Muscle of arm (tissue), 12 donors: ENCODE data around the gene WDR1. TPM values are rescaled to one million over a fixed set of nuclear protein-coding genes. Genes with fewer than 3 reads are reported as not detected.
"Not testable (repeated sequence)": the region's sequence is repeated elsewhere in the genome, so short reads cannot be mapped to it uniquely, and the experiment has no call there.

Source experiments
- DNase-seq: peaks from one replicate; pipeline ENCODE4 v3.0.0-alpha.2; 2013
- polyA plus RNA-seq, 12 donors: library from polyadenylated mRNA; unstranded; fragments of 120-200 nt; gene quantifications; one replicate each; pipeline ENCODE4 v1.2.1, GENCODE V29; 2013; ENCODE audit not compliant: insufficient read length in 12 of 12

The WDR1 gene
- polyA plus RNA-seq, 12 donors, result 141 to 195 (median 165) TPM; not detected in 1

DNA sequence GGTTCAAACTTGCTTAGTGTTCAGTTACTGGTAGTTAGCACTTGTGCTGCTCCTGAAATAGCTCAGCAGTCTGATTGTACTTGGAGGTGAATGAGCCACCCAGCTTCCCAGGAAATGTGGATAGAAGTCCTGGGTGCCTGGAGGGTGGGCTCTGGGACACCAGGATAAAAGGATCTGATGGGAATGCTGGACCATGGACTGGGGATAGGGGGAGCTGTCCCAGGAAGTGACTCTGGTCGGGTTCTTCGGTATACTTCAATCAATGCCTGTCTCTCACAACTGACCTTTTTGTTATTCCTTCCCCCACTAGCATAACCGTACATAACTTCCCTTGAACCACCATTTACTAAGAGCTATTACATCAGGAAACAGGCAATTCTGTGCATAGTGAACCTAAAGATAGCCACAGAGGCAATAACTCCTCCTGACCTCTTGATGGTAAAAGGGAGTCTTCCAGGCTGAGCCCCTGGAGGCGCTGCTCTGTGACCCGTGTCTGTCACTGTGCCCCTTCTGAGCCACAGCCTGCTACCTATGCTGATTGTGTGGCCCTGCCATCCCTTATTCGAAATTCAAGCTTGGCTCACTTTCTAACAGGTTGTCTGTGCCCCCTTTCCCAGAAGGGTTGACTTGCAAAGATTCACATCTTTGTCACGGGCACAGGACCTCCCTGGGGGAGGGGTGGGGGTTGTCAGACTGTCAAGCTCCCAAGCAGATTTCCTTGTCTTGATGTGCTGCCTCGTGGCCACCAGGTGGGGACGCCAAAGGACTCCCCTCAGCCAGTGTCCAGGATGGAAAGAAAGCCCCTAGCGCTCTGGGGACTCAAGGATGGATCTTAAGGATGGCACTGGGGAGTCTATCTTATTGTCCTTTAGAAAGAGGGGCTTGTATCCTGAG lies 24.5 kb upstream of the WDR1 start:
- no peak for DNase-seq

DNA sequence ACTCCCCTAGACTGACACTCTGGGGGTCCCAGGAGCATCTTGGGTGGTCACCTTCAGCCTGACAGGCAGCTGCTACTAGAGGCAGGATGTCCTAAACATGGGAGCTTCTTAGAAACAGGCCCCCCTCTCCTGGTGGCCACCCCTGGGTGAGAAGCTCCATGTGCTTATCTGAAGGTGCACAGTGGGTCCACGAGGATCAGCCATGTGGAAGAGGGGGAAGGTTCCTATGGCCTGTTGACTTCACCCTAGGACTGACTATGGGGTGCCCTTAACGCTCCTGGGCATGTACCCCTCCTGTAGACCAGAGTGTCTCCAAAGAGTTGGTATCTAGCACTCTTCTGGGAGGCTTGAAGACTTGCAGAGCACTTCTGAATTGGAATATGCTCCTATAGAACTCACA lies 22.9 kb upstream of the WDR1 start:
- no peak for DNase-seq

DNA sequence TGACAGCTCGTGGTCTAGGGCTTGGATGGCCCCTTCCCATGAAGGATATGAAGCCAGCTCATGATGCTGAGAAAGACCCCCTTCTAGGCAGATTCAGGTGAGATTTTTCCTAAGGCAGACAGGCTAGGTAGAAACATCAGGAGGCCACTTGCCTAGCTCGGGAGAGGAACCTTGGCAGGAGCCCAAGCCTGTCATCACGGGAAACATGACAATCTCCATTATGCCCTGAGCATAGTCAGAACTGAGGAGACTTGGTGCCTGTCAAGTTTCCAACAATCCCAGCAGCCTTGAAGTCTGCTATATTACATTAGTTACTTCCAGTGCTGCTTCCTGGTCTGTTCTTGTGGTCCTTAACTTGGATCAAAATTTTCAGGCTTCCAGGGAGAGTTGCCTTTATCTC lies 18.7 kb upstream of the WDR1 start:
- no peak for DNase-seq

DNA sequence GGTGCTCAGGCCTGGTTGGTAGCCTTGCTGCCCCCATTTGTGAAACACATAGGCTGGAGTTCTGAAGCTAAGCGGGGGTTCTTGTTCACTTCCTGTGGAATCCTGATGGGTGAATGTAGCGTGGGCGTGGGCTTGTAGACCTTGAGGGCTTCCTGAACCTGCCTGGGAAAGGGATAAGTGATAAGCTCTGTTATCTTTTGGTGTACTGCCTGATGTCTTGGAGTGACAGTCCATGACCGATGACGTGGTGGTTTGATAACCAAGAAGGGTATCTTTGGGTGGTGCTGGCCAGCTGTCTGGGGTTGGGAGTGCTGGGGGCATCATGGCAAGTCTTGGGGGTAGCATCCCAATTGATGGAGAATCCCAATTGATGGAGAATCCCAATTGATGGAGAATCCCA lies 17.5 kb upstream of the WDR1 start:
- no peak for DNase-seq

DNA sequence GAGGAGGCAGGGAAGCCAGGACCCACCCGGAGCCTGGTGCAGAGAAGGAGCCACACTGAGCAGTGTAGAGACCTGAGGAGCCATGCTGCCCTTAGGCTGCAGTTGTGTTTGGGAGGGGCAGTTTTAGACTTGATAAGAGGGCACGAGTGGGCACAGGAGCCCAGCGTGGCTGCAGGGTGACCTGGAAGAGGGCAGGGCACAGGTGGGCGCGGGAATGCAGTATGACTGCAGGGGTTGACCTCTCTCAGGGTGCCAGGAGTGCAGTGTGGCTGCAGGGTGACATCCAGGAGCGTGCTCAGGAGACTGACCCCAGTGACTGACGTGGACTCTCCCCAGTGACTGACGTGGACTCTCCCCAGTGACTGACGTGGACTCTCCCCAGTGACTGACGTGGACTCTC lies 14.6 kb upstream of the WDR1 start:
- DNase-seq, result no peak

DNA sequence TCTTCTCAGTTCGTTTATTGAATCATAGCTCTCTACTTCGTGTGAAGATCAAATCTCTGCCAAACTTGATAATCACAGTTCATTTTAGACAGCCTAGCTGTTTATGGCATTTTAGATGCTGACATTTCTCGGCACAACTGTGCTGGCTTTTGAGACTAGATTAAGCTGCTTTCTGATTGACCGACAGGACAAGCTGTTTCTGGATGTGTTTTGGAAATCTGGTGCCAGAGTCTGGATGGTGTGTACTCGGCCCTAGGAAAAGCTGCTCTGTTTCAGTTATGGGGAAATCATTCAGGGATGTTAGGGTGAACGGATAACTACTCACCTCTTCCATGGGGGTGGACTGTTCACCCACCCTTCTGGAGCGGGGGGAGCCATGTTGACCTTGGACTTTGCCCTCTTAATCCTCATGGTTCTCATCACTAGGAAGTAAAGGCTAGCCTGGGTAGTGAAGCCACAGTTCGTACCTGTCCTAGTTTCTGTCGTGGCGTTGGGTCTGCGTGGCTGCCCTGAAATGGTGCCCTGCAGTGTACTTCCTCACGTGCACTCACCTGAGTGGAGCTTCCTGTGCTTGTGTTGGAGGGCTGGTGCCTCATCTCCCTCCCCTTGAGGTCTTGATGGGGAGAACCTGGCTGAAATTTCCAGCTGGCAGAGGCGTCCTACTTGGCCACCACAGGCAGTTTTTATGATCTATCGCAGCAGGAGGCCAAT lies 13.7 kb upstream of the WDR1 start:
- no peak for DNase-seq

DNA sequence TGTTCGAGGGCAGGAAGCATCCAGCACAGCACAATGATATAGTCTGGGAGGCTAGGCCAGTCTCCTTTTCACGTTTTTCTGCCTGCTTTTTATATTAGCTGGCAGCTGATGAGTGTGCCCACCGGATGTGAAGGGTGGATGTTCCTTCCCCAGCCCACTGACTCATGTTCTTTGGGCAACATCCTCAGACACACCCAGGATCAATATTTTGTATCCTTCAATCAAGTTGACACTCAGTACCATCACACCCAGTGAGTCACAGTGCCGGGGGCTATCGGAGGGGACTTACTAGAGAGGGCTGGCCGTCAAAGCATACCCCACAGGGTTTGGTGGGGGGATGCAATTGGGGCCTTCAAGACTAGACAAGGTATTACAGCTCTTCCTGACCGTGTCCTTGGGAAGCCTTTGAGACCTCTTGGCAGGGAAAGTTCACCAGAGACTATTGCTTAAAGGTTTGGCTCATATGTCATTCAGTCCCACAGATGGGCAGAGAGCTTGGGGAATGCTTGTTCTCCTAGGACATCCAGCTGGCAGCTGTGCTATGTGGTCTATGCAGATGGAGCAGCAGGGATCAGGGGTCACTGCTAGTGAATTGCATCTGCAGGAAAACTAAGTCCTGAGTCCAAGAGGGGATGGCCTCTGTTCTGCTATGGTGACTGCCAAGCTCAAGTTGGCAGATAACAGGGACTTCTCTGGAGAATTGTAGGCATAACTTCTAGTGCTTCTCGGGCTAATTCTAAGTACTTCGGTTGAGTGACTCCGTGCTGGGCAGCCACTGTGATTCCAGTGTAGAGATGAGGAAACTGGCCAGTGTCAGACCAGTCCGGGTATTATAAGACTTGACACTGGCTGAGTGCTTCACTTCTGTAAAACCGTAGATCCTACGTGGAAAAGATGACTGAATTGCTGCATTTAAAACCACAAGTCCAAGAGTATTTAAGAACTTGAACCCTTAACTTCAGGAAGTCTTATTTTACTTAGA lies 12.9 kb upstream of the WDR1 start:
- DNase-seq, result no peak

DNA sequence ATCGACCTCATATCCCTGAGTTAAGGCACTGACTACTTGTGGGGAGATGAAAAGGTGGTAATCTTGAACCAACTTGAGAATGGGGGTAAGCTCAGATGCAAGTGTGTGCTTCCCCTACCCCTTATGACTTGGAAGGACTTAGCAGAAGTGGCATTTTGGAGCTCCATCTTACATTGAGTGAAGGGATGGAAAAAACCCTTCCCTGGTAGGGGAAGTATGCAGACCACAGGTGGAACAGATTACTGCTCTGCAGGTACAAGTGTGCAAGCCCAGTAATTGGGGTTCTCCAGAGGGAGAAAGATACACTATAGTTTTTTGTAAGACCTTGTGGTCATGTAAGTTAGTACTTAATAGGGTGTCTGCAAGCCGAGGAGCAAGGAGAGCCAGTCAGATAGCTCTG lies 12.2 kb upstream of the WDR1 start:
- no peak for DNase-seq

DNA sequence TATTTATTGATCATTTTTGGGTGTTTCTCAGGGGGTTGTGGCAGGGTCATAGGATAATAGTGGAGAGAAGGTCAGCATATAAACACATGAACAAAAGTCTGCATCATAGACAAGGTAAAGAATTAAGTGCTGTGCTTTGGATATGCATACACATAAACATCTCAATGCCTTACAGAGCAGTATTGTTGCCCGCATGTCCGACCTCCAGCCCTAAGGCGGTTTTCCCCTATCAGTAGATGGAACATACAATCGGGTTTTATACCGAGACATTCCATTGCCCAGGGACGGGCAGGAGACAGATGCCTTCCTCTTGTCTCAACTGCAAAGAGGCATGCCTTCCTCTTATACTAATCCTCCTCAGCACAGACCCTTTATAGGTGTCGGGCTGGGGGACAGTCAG lies 10.9 kb upstream of the WDR1 start:
- not testable (repeated sequence) for DNase-seq

DNA sequence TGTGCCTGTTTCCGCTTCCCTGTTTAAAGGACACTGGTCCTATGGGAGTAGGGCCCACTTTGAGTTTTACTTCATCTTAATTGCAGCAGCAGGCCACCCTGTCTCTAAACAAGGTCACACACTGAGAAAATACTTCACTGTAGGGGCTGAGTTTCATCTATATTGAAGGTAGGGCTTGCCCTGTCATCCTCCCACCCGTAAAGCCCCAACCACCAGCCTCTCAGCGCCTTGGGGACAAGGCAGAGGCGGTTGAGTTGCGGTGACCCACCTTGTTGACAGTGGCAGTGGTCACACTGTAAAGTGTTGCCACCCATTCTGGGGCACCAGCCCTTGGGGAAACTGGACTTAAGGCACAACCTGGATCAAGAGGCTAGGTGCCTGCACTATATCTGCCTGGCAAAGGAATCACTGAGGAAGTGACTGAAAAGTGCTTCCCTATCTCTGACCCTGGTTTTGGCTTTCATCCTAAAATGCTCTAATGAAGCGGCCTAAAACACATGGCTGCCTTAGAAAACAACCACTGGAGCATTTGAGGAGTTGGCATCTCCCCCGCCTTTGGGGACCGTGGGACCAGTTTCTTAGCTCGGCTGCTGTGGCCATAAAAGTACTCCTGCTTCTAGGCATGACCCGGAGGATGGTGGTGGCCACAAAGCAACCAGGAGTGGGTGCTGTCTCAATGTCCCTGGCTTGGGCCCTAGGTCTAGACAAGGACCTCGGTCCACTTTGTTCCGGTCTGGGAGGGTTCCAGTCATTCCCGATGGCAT lies 7.8 kb upstream of the WDR1 start:
- DNase-seq, result no peak

DNA sequence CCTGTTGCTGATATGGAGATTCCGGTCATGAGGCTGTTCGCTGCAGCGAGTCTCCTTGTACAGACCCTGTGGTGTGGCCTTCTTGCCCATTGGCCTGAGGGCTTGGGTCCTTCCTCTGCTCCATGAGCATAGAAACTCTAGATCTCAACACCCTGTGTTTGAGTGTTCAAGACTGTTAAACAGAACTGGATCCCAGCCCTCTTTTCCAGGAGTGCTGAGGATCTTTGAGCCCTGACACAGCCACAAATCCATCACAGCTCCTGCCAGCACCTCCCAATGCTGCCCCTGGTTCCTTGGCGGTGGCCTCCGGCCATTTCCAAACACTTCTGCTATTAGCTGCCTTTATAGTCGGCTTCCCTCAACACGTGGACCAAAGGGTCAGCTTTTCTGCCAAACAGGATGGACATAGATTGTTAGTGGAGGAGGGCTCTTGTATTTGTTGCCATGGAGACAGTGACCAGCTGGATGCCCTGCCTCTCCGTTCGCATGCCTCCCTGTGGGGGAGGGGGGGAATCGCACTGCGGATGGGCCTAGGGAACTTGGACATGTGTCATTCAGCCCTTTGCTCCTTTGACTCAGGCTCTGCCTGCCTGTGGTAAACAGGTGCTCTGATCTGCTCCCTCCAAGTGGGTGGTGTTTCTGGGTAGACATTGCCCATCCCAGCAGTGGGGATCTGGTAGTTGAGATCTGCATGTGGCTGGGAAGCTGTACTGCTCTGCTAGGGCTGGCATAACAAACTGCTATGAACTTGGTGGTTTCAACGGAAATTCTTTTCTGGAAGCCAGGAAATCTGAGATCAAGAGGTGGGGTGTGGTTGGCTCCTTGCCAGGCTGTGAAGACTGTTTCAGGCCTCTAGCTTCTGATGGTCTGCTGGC lies 6.9 kb upstream of the WDR1 start:
- no peak for DNase-seq

DNA sequence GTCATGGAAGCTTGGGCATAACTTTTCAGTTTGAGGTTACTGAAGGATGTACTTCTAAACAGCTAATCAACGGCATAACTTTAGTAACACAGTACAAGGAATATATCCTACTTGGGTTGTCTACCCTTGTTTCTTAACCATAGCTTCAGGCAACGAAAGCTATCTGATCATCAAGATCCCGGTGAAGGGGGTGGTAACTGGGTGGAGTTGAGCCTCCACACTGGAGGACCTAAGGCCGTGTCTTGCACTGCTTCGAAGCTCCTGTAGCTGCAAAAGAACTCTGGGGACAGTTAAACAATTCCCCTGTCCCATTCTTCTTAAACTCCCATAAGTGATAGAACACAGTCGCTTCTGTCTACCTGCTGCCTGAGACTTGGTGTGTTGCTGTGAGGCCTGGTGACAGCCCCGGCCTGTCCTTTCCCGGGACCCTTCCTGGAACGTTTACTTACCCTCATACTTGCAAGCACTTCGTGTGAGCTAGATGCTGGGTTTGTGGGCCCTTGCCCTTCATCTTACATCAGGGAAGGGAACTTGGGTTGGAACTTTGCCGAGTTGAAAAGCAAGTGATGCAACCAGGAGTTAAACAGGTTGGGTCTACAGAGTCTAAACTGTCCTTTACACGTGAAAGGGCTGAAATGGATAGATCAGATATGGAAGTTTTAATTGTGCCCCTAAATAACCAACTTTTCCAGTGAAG lies 5.8 kb upstream of the WDR1 start:
- no peak for DNase-seq

DNA sequence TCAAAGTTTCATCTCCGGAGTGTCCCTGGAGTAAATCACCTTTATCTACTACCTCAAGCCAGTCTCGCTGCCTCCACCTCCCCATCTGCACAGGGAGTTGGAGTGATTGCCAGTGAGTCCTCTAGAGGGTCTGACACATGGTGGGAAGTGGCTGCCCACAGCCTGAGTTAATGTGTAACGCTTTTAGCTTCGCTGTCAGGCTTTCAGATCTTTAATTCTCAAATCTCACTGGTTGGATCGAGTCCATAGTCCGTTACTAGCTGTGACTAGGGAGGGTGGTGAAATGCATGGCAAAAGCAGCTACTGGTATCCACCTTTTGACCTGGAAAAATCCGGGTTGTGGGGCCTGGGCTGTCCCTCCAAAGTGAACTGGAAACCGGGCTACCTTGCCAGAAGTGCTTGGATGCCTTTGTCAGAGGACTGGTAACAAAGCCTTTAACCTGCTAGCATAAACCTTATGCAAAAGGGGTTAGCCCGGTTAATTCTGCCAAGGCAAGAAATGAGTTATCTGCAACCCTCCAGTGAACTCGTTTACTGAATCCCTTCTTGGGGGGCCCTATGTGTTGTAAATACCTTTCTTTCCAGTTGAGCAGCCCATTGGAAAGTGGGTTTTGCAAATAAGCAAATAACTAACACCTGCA lies 5.1 kb upstream of the WDR1 start:
- DNase-seq, result no peak

DNA sequence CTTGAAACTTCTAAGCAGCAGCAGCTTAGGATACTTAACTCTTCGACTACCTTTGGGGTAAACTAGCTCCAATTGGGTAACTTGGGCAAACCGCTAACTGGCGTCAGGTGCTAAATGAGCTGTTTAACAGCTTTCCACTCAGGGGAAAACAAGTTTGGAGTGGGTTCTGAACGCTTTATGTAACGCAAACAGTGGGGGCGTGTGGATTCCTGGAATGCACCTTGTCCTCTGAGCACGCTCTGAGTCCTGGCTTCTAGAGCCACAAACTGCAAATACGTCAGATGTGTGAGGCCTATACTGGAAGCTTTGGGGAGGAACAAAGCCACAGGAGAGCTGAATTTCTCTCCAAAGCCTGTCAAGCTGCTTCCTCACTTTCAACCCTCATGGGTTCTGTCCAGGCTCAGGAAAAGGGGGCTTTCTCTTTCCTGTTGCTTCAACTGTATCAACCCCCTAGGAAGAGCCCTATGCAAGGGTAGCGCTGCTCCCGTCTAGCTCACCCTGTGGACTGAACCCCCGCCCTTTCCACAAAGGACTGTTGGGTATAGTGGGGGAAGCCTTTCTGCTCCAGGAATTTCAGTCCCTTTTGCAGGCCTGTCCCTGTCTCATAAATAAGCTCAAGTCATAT lies 4.5 kb upstream of the WDR1 start:
- DNase-seq, result no peak

DNA sequence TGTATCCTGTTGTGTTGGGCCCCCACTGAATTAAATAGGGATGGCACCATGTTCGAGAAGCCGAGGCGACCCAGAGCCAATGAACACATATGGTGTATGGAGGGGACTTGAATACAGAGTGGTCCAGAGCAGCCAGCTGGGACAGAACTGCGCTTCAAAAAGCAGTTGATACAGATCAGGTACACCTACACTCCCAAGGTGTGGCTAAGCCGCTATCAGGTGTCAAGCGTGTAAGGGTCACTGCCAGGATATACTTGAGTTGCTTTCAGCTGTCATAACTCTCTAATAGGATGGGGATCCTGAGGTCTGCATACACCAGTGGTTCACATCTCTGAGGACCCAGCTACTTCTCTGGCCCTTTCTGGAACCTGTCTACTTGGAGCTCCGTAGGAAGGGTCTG lies 3.2 kb upstream of the WDR1 start:
- no peak for DNase-seq

DNA sequence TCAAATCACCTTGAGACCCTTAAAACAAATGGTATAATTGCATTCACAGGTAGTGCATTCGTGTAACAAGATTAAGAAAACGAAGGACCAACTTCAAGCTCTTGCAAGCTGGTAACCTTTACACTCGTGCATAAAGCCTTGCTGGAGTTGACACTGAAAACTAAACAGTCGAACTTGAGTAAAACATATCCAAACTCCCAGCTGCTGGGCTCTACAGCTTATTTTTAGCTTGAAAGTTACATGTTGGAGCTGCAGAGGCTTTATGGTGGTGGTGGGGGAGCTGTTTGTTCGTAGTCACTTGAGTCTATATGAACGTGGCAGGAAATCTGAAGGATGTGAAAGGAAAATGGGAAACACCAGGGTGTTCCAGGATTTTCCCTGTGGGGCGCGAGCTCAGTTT lies 2.7 kb upstream of the WDR1 start:
- DNase-seq, result no peak

DNA sequence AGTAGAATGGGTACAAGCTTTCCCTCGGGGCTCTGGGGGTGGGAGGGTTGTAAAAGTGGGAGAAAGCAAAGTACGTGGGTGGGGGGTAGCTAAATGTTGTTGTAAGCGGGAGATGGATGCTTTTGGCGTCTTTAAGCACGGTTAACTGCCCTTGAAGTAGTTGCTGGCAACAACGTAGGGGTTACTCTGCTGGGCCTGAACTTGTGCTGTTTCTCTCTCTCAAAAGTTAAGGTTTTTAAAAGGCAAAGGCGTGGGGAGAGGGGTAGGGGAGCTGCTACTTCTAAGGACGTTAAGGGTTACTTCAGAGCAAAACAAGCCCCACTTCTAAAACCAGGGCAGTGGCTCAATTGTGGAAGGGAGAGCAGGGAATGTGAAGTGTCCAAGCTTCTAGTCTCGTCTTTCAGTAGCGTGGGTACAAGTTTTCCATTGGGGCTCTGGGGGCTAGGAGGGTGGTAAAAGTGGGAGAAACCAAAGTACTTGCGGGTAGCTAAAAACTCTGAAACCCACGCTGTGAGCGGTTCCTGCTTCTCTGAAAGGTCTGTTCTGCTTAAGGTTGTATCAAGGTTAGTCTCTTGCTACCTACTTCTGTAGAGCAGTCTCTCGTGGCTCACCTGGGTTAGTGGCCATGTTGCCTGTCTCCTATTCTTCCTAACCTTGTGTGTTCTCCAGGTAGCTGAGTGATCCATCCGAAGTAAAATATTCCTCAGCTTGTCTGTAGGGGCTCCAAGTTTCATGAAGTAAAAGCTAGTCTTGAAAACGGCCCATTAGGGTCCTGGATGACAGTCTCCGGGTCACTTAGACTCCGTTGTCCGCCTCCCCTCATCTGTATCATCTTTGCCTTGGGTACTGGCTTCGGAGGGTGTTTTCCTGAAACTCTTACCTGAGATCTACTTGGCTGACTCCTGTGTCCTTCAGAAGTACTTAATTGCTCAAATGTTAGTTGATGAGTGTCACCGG lies 1.7 kb upstream of the WDR1 start:
- DNase-seq, result no peak
